ENCODE data around the gene SLC25A33.

SLC25A33 gene

DNA sequence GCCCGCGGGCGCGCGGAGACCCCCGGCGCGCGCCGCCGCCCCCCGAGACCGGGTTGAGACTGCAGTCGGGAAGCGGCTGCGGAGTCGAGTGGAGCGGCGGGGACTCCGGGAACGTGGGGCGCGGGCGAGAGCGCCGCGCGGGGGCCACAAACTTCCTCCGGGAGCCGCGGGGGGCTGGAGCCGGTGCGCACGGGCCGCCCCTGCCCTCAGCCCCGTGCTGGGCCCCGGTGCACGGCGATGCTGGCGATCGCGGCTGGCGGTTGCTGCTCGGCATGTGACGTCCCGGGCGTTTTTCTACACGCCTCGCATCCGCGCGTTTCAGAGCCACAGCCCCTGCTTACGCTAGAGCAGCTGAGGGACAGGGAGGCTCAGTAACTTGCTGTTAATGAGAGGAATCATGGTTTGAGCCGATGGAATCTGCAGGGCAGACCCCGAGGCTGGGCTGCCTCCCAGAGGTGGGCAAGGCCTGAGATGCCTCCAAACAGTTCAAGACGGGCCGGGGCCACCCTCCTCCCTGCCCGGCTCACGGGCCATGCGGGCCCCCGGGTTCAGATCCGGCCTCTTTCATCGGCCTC is 50.0 kb downstream of the SLC25A33 start:
- DNase-seq = peak; percentile 2

DNA sequence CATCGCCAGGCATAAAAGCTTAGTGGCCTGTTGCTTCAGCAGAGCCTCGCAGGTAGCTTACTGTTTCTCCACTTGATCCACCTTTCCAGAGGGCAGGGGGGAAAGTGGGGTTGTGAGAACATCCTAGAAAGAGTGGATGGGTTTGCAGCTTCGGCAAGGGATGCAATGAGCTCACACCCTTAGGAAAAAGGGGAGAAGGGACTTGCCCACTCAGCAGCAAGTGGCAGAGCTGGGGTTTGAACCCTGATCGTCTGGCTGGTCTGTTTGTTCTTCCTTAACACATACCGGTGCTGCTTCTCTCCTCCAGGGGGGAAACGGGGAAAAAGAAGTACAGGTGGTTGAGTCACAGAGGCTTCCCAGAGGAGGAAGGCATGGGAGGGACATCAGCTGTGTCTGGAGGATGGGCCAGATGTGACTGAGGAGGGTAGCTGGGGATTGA is 50.5 kb downstream of the SLC25A33 start:
- DNase-seq = no peak

GRCh38 chr1:9590201-9590600 is 50.9 kb downstream of the SLC25A33 start:
- no peak for DNase-seq

DNA sequence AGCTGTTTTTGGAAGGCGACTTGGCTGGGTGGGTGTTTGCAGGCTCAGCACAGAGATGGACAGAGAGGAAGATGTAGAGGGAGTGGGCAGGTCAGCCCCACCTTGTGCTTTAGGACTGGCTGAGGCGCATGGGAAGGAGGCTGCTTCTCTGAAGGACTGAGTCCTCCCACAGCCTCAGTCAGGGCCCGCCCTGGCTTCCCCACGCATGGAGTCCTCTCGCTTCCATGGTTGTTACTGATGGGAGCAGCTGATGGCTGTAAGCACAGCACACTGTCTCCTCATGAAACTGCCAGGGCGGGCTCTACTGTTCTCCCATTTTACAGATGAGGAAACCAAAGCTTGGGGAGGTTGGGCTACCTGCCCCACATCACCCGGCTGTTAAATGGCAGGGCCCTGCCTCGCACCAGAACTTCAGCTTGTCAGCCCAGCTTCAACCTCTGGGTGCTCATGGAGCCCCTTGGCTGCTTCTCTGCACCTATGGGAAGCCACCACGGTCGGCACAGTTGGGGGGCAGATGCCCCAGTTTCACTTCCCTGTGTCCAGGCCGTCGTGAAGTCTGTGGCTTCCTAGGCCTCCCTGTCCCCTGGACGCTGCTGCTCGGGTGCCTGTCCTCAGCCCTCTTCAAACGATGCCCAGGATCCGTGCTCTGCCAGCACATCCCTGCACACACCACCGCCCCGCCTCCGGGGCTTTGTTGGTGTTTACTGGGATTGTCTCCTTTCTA is 51.8 kb downstream of the SLC25A33 start:
- no peak for DNase-seq

DNA sequence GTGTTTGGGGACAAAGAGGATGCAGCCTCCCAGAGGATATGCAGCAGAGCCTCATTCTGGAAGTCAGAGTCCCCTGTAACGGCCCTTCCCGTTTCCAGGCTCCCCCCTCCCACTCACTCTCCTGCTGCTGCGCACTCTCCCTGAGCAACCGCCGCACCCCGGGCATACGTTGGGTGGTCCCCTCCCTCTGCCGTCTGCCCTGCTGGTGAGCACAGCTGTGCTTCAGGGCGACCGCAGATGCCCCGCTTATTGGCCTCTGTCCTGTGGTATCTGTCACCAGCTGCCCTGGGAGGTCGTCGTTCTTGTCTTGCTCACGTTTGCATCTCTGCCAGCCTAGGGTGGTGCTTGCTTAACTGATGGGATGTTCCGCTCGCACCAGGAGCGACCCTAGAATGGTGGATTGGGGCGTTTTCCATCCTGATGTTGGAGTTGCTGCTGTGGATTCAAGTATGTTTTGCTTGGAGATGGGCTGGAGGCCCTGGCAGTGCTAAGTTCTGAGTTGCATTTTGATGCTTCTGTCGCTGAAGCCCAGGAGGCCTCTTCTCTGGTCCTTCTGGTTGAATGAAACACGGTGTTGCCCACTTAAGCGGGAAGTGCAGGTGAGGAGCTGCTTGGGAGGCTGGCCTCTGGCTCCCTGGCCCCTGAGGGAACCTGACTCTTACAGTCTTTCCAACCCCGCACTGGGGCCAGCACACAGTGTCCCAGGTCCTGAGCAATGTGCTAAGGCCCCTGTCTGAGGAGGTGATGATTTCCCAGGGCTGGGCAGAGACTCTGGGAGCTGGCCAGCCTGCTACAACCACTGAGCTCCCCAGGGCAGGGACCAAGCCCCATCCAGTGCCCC is 52.6 kb downstream of the SLC25A33 start:
- no peak for DNase-seq

DNA sequence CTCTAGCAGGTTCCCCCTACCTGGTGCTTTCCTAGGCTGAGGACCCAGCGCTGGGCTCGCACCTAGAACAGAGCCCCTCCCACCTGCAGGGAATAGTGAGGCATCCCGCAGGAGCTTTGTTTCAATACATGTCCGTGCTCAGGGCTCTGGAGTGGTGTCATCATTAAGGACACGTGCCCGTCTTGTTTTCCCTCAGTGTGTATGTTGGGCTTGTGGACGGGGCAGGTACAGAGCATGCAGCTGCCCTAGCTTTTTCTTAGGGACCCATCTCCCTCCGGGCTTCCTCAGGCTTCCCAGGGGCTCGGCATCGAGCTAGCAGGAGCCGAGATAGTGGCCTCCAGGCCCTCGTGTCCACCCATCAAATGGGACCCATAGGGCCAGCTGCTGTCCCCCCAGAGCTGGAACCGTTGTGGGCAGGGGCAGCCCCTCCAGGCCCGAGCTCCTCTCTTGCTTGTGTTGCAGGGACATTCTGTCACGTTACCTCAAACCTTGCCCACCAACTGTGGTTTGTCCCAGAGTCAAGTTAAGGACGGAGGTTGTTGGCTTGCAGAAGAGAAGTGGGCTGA is 53.3 kb downstream of the SLC25A33 start:
- no peak for DNase-seq

DNA sequence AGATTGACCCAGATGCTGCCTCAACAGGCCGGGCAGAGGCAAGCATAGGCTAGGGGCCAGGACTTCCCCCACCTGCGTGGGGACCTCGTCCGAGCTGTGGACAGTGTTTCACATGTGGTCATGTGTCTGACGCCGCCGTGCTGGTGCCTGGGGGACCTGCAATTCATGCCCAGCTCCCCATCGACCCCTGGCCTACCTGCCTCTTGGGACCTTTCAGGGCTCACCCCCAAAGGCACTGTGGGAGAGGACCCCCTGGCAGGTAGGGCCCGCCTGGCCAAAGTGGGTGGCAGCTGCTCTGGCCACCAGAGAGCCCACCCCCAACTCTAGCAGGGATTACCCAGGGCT is 53.9 kb downstream of the SLC25A33 start:
- no peak for DNase-seq

DNA sequence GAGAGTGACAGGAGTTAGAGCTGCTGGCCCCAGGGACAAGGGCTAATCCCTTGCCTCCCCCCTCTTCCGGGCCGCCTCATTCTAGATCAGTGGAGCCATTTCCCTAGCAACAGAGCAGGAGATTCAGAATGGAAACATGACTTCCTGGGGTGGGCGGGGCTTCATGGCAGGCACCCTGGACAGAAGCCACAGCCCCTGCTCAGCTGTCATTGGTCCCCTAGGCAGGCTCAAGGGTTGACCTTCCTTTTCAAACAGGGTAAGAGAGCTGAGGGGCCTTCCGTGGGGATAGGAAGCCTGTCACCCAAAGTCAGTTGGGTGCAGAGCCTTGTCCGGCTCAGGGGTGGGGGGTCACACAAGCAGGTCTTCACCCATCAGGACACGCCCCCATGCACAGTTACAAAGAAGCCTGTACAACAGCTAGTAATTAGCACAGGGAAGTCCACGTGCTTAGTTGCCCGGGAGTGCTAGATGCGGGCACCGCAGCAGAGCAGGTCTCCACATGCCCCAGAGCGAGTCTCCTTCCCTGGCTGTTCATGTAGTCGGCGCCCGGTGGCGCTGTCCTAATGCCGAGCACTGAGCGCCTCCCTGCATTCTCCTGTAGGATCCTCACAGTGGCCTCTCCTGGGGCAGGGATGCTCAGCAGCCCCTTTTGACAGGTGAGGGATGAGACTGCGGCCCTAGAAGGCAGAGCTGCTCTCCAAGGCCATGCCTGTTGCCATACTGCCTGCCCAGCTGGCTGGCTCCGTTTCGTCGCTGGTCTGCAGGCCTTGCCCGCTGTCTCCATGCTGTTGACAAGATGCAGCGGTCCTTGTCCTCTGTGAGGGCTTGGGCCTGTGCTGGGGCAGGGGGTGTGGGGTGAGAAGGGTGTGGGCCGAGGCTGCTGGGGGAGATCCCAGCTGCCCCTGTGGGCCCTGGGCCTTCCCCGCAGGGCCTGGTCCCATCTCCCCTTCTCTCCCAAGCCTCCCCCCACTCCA is 54.5 kb downstream of the SLC25A33 start:
- peak; percentile 38 for DNase-seq

DNA sequence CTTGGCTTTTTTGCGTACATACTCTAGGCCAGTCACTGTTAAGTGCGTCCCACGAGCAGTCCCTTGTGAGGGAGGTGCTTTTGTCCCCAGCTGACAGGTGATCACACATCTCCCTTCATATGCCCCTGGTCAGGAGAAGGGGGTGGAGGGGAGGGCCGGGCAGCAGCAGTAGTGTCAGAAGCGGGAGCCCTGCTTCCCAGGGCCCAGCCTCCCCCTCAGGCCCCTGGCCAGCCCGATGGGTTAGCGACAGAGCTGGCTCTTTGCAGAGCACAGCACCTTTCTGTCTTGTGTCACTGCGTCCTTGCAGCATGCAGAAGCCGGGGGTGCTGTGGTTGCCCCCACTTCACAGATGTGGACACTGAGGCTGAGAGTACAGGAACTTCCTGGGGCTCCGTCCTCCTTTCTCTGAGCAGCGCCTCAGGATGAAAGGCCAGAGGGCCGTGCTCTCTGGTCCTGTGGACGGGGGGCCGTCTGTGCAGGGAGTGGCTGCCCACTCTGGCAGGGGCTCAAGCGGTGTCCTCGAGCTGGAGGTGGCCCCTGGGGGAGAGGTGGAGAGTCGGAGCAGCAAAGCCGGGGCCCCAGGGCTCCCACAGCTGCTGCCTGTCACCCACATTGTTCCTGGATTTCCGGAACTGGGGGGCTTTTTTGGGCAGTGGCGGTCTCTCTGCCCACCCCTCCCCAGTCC is 55.3 kb downstream of the SLC25A33 start:
- no peak for DNase-seq

DNA sequence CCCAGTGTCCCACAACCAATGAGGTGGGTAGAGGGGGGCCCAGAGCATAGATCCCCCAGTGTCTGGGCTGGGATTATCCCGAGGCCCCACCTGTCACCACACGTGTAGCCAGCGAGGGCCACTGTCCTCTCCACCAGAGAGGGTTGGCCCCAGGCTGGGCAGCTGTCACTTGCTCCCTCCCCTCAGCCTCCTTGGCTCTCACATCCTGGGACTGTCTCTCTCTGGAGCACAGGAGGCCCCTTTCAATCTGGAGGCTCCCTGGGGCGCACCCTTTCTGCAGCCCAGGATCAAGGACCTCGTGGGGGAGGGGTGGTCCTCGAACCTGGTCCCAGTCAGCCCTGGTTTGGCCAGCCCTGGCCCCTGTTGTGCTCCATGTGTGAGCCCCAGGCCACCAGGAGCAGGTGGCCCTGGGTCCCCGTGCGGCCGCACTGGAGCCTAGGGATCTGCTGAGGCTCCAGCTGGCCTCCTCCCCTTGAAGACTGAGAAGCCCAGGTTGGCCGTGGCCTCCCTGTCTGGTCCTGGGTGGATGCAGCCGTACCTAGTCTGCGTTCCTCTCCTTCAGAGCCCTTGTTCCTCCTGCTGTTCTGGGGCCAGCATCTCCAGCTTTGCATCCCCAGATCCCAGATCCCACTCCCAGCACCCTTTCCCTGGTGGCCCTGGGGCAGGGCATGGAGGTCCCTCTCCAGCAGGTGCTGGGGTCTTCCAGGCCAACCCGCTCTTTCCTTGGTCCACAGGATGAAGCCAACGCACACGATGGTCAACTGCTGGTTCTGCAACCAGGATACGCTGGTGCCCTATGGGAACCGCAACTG is 56.1 kb downstream of the SLC25A33 start:
- DNase-seq = no peak

DNA sequence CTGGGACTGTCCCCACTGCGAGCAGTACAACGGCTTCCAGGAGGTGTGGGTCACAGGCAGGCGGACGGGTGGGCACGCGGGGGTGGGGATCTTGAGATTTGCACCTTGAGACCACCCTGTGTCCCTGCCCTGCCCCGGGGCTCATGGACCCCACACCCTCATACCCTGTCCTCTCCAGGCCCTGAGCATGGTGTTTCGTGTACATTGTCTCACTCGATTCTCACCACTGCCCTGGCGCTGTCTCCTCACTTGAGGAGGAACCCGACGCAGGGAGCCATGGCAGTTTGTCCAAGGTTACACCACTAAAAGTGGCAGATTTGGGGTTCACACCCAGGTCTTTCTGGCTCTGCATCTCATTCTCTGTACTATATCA is 56.7 kb downstream of the SLC25A33 start:
- no peak for DNase-seq

- DNase-seq = no peak
These were observed 57.3 kb downstream of the SLC25A33 start for GRCh38 chr1:9596415-9597123.

GRCh38 chr1:9597361-9598315 is 58.4 kb downstream of the SLC25A33 start:
- DNase-seq = no peak

- no peak for DNase-seq
These were observed 59.0 kb downstream of the SLC25A33 start for GRCh38 chr1:9598316-9598700.

GRCh38 chr1:9599741-9600140 is 60.5 kb downstream of the SLC25A33 start:
- no peak for DNase-seq

GRCh38 chr1:9600861-9601834 is 61.9 kb downstream of the SLC25A33 start:
- DNase-seq = no peak

DNA sequence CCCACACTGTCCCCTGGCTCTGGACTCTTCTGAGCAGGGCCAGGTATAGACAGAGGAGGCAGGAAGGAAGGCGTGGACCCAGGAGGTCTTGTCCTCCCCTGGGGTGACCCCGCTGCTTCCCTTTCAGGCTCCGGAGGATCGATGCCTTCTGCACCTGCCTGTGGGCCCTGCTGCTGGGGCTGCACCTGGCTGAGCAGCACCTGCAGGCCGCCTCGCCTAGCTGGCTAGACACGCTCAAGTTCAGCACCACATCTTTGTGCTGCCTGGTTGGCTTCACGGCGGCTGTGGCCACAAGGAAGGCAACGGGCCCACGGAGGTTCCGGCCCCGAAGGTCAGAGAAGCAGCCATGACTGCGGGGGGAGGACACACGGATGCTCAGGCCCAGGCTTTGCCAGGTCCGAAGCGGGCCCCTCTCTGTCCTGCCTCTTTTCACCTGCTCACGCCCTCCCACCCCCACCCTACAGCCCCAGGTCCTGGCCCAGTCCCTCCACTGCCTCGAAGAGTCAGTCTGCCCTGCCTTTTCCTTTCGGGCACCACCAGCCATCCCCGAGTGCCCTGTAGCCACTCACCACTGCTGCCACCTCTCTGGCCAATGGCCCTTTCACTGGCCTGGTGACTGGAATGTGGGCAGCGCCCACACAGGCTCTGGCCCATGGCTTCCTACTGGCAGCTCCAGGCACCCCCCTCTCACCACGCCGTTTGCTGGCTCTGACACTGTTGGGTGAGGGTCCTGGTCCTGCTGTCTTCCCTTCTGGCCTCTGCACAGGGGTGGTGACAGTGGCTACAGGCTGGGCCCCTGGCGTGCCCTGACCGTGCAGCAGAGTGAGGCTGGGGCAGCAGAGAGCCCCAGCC is 62.9 kb downstream of the SLC25A33 start:
- DNase-seq = no peak

Measured in NCI-H526 treated with DMSO at 0.1 percent for 48 hours (cell line).